Skeletal muscle cell (primary cell): ENCODE results near the gene CFAP99.
"Not testable (repeated sequence)": the region's sequence is repeated elsewhere in the genome, so short reads cannot be mapped to it uniquely, and the experiment has no call there.

Experiments
- DNase-seq: peaks from one replicate; pipeline ENCODE4 v3.0.0-alpha.2; 2010; ENCODE audit warnings: low read depth
- H3K4me3 ChIP-seq: 2 replicates; pipeline ENCODE4 v1.5.1; 2011; ENCODE audit warnings: low read depth, mild to moderate bottlenecking, control low read depth, low read length, moderate library complexity

The CFAP99 gene

GRCh38 chr4:2418650-2419571 is at the start of gene CFAP99:
TSS of gene CFAP99 (plus strand) at chr4:2418955.
- peak; percentile 62 for DNase-seq
- H3K4me3 ChIP-seq = peak within 1 kb of the TSS; percentile 60

DNA sequence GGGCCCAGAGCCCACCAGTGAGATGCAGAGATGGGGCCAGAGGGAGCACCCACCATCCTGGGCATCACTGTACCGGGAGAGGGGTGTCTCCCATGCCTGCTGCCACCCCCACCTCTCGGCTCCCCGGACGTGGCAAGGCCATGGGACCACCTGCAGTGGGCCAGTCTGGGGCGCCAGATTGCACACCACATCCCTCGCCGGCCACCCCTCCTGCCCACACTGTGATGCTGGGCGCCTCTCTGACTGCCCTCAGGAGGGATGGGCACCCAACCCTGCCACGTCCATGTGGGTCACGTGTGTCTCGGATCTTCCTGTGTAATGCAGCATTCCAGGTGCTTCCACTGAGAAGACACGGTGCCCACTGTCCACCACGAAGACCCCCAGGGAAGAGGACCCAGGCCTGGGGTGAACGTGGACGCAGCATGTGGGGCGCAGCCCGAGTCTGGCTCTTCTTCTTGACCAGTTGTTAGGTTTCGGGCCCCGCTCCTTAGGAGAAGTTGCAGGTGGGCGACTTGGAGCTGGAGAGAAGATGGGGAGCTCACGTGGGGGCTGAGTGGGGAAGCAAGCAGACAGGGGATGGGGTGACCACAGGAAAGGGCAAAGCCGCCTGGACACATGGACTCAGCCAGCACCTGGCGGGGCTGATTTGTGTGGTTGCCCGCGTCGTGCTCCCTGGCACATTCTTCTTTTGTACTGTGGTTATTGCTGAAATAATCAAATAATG is 48.0 kb upstream of the CFAP99 start:
- no peak for DNase-seq
- no peak overlapping the region for H3K4me3 ChIP-seq

DNA sequence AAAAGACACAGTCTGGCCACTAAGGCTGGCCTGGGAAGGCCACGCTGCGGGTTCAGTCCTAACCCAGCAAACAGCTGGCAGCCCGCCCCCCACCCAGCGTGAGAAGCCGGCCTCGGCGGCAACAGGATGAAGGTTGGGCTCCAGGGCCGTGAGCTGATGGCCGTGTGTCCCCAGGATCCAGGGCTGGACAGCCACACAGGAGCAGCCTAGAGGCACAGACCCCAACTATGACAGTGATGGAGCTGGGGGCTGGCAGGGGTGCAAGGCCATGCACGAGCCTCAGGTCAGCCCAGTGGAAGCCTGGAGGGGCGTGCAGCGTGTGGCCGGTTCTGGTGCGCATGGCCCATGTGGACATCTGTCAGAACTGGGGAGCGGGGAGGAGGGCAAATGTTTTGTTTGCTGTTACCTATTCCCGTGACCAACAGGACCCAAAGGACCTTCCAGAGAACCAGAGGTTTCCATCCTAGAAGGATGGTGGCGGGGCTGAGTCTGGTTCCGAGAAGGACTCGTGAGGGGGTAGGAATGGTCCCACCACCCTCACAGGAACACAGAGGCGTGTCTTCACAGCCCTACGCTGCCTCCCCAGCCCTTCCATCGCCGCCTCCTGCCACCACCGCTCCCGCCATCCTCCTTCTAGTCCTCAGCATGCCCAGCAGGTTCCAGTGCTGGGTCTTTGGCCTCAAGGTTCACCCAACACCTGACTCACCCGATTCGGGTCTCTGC is 46.8 kb upstream of the CFAP99 start:
- H3K4me3 ChIP-seq = no peak overlapping the region
- DNase-seq = no peak

- DNase-seq = no peak
- no peak overlapping the region for H3K4me3 ChIP-seq
Observed at GRCh38 chr4:2372488-2373030, 46.2 kb upstream of the CFAP99 start.

- no peak overlapping the region for H3K4me3 ChIP-seq
- DNase-seq = no peak
Observed at GRCh38 chr4:2373532-2373931, 45.2 kb upstream of the CFAP99 start.

GRCh38 chr4:2375427-2375826 is 43.3 kb upstream of the CFAP99 start:
- DNase-seq = no peak

GRCh38 chr4:2377241-2377640 is 41.5 kb upstream of the CFAP99 start:
- DNase-seq = no peak
- no peak overlapping the region for H3K4me3 ChIP-seq

More at GRCh38 chr4:2375427-2375826, 43.3 kb upstream of the CFAP99 start:
- H3K4me3 ChIP-seq = no peak overlapping the region

- no peak overlapping the region for H3K4me3 ChIP-seq
- no peak for DNase-seq
Observed at GRCh38 chr4:2378401-2378800, 40.4 kb upstream of the CFAP99 start.

- no peak overlapping the region for H3K4me3 ChIP-seq
- no peak for DNase-seq
Observed at GRCh38 chr4:2378898-2379297, 39.9 kb upstream of the CFAP99 start.

- not testable (repeated sequence) for DNase-seq, H3K4me3 ChIP-seq
Observed at GRCh38 chr4:2380589-2380988, 38.2 kb upstream of the CFAP99 start.

DNA sequence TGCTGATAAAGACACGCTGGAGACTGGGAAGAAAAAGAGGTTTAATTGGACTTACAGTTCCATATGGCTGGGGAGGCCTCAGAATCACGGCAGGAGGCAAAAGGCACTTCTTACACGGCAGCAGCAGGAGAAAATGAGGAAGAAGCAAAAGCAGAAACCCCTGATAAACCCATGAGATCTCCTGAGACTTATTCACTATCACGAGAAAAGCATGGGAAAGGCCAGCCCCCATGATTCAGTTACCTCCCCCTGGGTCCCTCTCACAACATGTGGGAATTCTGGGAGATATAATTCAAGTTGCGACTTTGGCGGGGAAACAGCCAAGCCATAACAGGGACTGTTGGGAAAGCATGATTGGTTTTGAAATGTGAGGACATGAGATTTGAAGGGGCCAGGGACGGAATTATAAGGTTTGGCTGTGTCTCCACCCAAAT is 36.0 kb upstream of the CFAP99 start:
- not testable (repeated sequence) for DNase-seq, H3K4me3 ChIP-seq

DNA sequence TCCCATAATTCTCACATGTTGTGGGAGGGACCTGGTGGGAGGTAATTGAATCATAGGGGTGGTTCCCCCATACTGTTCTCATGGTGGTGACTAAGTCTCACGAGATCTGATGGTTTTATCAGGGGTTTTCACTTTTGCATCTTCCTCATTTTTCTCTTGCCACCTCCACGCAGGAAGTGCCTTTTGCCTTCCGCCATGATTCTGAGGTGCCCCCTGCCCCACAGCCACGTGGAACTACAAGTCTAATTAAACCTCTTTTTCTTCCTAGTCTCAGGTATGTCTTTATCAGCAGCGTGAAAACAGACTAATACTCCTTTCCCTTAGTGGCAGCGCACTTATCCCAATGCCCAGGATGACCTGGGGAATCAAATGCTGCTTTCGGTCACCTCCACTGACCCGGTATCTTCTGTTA is 35.5 kb upstream of the CFAP99 start:
- not testable (repeated sequence) for H3K4me3 ChIP-seq, DNase-seq

DNA sequence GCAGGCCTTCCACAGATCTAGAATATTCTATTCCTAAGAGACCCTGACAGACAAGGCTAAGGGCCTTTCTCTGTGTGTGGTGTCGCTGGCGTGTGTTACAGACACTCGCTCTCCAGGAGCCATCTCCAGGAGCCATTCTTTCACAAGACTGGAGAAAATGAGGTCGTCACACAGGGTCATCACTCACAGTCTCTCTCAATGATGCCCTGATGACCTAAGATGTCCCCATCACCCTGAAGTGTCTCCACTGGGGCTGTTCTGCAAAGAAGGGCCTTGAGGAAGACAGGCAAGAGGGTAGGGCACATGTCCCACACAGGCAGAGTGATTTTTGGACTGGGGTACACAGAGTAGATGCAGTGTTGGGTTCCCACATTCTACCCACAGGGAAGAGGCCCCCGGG is 35.0 kb upstream of the CFAP99 start:
- H3K4me3 ChIP-seq = no peak overlapping the region
- DNase-seq = no peak

DNA sequence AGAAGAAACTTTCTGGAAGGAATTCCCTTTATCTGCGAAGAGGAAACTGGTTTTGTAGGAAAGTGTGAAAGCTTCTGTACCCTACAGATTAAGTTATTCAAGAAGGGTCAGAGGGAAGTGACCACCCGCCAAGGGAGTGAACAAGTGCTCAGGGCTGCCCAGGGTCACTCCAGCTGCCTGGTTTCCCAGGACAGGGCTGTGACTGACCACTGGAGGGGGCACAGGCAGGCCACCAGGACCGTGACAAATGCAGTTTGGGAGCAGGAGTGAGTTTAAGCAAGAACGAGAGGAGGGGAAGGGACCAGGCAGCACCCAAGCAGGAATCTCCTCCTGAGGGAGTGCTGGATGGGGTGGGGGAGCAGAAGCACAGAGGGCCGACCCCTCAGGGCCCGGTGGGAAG is 34.5 kb upstream of the CFAP99 start:
- H3K4me3 ChIP-seq = no peak overlapping the region
- DNase-seq = no peak

- DNase-seq = no peak
- H3K4me3 ChIP-seq = no peak overlapping the region
Observed at GRCh38 chr4:2385516-2385915, 33.2 kb upstream of the CFAP99 start.

DNA sequence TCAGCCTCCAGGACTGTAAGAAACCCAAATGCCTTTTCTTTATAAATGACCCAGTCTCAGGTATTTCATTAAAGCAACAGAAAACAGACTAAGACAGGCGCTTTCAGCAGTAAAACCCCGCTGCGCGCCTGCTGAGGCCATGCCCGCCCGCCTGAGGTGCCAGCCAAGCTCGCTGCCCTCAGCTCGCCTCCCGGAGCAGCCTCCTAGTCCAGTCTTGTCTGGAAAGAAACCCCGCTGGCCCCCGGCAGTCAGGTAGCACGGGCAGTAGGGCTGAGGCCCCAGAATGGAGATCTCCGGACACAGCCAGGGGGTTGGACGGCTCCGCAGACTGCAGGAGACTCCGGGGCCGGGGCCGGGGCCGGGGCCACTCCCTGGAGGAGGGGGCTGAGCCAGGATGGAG is 32.0 kb upstream of the CFAP99 start:
- no peak overlapping the region for H3K4me3 ChIP-seq

DNA sequence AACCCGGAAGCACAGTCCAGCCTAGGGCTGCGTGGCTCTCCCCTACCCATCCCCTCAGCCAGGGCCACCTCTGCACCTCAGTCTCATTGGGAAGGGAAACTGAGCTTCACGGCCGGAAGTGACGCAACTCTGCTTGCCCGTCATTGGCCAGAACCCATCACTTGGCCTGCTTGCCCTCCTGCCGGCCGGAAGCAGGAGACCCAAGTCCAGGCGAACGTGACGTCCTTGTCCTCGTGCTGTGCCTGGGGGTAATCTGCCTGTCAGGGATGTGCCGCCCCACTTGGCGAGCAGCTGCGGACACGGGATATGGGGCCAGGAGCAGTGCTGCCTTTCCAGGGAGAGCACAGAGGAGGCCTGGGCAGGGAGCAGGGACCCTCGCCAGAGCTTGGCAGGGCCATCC is 31.5 kb upstream of the CFAP99 start:
- H3K4me3 ChIP-seq = no peak overlapping the region

More for the DNA sequence above, 32.0 kb upstream of the CFAP99 start:
- DNase-seq = no peak

DNA sequence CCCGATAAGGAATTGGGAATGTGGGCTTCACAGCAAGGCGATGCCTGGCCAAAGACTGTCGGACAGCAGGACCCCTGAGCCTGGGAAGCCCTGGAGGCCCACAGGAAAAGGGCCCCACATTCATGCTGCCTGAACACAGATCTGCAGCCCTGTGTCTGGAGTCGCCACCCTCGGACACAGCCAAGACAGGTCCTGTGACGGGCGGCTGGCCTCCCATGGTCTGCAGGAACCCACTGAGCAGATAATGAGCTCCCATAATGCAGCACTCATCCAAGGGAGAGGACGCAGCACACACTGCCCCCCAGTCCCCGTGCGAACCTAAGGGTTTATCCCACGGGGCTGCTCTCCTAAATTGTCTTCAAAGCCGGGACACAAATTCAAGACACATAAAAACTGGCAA is 30.9 kb upstream of the CFAP99 start:
- no peak overlapping the region for H3K4me3 ChIP-seq
- no peak for DNase-seq

More for the DNA sequence above, 31.5 kb upstream of the CFAP99 start:
- no peak for DNase-seq

GRCh38 chr4:2388429-2389182 is 30.1 kb upstream of the CFAP99 start:
- no peak for DNase-seq
- H3K4me3 ChIP-seq = no peak overlapping the region
